Right lobe of liver (tissue), 6 donors: ENCODE measurements around the gene ADGRG6. TPM values are rescaled to one million over a fixed set of nuclear protein-coding genes. Genes with fewer than 3 reads are reported as not detected.

Experiments used
- ATAC-seq, 4 donors: fragments of 200-7000 bp; cut with Tn5 transposase; one replicate each; pipeline ENCODE4 v1.9.1; 2020; ENCODE audit warnings: mild to moderate bottlenecking in 4 of 4, moderate library complexity in 4 of 4
- DNase-seq, 3 donors: peaks; one replicate each; pipeline ENCODE4 v3.0.0-alpha.2; 2020
- H3K27ac ChIP-seq, 3 donors: fragments of 200-600 bp; one replicate each; pipeline ENCODE4 v1.8.0; 2022
- H3K27me3 ChIP-seq, 2 donors: fragments of 200-600 bp; one replicate each; pipeline ENCODE4 v1.8.0; 2022
- H3K36me3 ChIP-seq, 4 donors: fragments of 200-600 bp; sonication (generic) in 1 of 4; one replicate each; pipeline versions ENCODE4 v1.5.1 to v1.8.0; 2017 to 2022; ENCODE audit warnings: control low read depth in 1 of 4
- H3K4me1 ChIP-seq, 4 donors: fragments of 200-600 bp; sonication (generic) in 1 of 4; one replicate each; pipeline versions ENCODE4 v1.5.1 to v1.8.0; 2017 to 2022; ENCODE audit warnings: control low read depth in 1 of 4
- H3K4me3 ChIP-seq, 3 donors: fragments of 200-600 bp; one replicate each; pipeline ENCODE4 v1.8.0; 2022
- H3K9me3 ChIP-seq, 4 donors: fragments of 200-600 bp; sonication (generic) in 1 of 4; one replicate each; pipeline versions ENCODE4 v1.5.1 to v1.8.0; 2017 to 2022; ENCODE audit warnings: control low read depth in 1 of 4
- POLR2A ChIP-seq: fragments of 450-650 bp; IDR thresholded peaks from one replicate; pipeline ENCODE4 v1.6.1; 2017; ENCODE audit warnings: antibody characterized with exemption, mild to moderate bottlenecking
- WGBS: methylation state at CpG from one replicate; pipeline ENCODE4 v1.1.6; 2018; ENCODE audit warnings: low coverage, low lambda C conversion rate; ENCODE audit not compliant: insufficient coverage; ENCODE audit errors: missing lambda C conversion rate; 5-methylcytosine and 5-hydroxymethylcytosine counted together
- intact Hi-C, 2 donors: fragments of 100-400 bp; cut with DNase I; formaldehyde crosslinking; loops; one replicate each; pipeline versions ENCODE4 v1.11.2 to v1.14.1; 2022
- total RNA-seq, 6 experiments: library from RNA; depleted of rRNA in 2 of 6; stranded (reverse); fragments of >200 nt in 2 of 6; fragmentation: NEBNext Ultra II Directional in 3 of 6; extraction: Animal tissue kit (Norgen Biotek cat#: 25700) in 3 of 6; gene quantifications; one replicate each; pipeline versions ENCODE4 v1.1.0 to v1.2.4, GENCODE V29; 2016 to 2023
- TF ChIP-seq, protein P1 (sequence below), 4 donors: fragments of 200-600 bp in 3 of 4; fragments of 450-650 bp in 1 of 4; IDR thresholded peaks; one replicate each; pipeline versions ENCODE4 v1.5.1 to v1.8.0; 2016 to 2022; ENCODE audit warnings: antibody characterized with exemption in 4 of 4, mild to moderate bottlenecking in 2 of 4
- donor health status: DM: no; HTN: yes; CAD: no.
- donor health status: DM: no; HTN: no; CAD: no.
- donor health status: DM: no; HTN: no; CAD: no.
- donor health status: DM: no; HTN: yes; CAD: no.
- donor health status: DM: no; HTN: yes; CAD: no.

Gene ADGRG6
- total RNA-seq, 6 experiments from 2014 or later: 49.6 to 114 (median 94.6) TPM

DNA sequence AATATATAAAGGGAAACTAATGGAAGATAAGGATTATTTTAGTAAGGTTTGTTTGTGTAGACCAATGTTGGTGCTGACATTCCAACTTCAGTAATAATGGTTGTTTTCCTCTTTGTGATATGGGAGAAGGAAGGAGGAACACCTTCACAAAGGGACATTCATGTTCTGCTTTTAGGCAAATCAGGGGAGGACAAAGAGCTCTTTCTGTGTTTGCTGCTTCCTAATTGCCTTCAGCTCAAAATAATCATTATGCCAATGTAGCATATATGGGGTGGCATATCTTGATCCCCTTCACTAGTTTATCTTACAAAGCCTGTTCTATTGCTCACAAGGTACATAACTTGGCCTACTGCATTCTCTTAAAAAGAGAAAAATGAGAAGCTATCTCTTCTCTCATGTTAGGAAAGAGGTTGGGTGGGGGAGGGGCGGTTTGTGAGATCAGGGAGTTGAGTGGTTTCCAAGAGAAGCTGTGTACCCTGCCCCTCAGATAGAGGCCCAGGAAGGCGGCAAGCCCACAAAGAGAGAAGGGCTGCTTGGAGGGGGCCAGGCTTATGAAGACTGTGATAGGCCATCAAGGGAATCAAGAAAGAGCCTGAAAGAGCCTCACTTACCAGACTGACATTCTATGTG, 4.7 kb upstream of the ADGRG6 start:
- WGBS: 91% methylated on average over 2 of the region's 2 CpGs
- Histone ChIP-seq H3K9me3 (no peaks in the 10 kb centered on the region), H3K27me3 (no peaks in the 10 kb centered on the region), H3K27ac (no peak overlapping the region), H3K4me3 (no peak overlapping the region), H3K4me1 (peaks cover 0 to 5% (median 0%) of the 10 kb centered on the region in 4 donors), H3K36me3 (no peaks in the 10 kb centered on the region)
- TF ChIP-seq POLR2A: no peak
- TF ChIP-seq, protein P1, sequence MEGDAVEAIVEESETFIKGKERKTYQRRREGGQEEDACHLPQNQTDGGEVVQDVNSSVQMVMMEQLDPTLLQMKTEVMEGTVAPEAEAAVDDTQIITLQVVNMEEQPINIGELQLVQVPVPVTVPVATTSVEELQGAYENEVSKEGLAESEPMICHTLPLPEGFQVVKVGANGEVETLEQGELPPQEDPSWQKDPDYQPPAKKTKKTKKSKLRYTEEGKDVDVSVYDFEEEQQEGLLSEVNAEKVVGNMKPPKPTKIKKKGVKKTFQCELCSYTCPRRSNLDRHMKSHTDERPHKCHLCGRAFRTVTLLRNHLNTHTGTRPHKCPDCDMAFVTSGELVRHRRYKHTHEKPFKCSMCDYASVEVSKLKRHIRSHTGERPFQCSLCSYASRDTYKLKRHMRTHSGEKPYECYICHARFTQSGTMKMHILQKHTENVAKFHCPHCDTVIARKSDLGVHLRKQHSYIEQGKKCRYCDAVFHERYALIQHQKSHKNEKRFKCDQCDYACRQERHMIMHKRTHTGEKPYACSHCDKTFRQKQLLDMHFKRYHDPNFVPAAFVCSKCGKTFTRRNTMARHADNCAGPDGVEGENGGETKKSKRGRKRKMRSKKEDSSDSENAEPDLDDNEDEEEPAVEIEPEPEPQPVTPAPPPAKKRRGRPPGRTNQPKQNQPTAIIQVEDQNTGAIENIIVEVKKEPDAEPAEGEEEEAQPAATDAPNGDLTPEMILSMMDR (IDR thresholded peaks at IDR 0.05): no peak
- DNase-seq (no peak), ATAC-seq (no peak)
- intact Hi-C loops: no loop called here

DNA sequence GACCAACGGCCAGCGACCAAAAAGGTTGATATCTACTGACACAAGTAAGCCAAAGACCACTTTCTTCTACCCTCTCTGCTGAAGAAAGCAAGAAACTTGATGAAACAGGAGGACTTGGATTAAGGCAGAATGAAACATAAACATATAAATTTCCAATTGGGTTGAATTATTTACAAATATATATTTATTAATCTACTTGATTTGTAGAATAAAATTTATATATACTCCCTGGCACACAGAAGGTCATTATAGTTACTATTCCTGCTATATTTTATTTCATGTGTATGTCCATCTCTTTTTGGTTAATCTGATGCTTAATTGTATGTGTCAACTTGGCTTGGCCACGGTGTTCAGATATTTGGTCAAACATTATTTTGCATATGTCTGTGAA, 4.2 kb upstream of the ADGRG6 start:
- no peaks in the 10 kb centered on the region for H3K27me3 ChIP-seq
- whole genome bisulfite sequencing: 71% methylated on average over 3 of the region's 3 CpGs
- no peak overlapping the region for H3K27ac ChIP-seq
- no peak overlapping the region for H3K4me3 ChIP-seq
- no peak for ATAC-seq
- H3K36me3 ChIP-seq: no peaks in the 10 kb centered on the region
- peaks cover 0 to 5% (median 0%) of the 10 kb centered on the region in 4 donors for H3K4me1 ChIP-seq
- intact Hi-C loops: no loop called here
- TF ChIP-seq, protein P1 (IDR thresholded peaks at IDR 0.05): no peak
- TF ChIP-seq POLR2A: no peak
- no peak for DNase-seq
- H3K9me3 ChIP-seq: no peaks in the 10 kb centered on the region

DNA sequence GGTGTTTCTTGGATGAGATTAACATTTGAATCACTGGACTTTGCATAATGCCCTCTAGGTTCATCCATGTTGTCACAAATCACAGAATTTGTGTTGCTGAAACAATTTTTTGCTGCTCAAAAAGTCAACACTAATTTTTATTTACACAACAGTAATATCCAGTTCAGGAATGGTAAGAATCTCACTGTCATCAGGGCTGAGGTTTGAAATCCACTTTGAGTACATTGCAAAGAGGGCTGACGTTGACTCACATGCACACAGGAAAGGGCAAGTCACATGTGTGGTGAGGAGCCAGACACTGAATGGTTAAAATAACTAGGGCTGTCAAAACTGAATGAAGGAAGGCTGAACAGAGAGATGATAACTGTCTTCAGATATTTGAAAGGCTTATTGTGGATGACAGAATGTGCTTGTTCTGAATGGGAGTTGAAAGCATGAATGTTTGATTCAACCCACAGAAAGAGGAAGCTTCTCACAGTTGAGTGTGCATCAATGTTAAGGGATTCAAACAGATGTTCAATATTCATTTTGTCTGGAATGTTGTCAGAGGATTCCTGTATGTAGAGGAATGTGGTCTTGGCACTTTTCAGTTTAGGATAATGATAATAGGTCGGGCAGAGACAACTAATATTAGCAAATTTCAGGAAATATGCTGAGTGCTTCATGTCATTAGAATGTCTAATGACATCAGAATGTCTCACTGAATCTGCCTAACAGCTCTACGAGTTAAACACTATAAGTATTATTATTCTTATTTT, 3.6 kb upstream of the ADGRG6 start:
- Histone ChIP-seq H3K4me1 (peaks cover 0 to 5% (median 0%) of the 10 kb centered on the region in 4 donors), H3K9me3 (no peaks in the 10 kb centered on the region), H3K27ac (no peak overlapping the region), H3K27me3 (no peaks in the 10 kb centered on the region), H3K4me3 (no peak overlapping the region), H3K36me3 (no peaks in the 10 kb centered on the region)
- 45% methylated on average over 3 of the region's 3 CpGs for WGBS
- no peak for TF ChIP-seq POLR2A
- TF ChIP-seq, protein P1 (IDR thresholded peaks at IDR 0.05): no peak
- intact Hi-C loops: no loop called here
- no peak for ATAC-seq
- DNase-seq: no peak

DNA sequence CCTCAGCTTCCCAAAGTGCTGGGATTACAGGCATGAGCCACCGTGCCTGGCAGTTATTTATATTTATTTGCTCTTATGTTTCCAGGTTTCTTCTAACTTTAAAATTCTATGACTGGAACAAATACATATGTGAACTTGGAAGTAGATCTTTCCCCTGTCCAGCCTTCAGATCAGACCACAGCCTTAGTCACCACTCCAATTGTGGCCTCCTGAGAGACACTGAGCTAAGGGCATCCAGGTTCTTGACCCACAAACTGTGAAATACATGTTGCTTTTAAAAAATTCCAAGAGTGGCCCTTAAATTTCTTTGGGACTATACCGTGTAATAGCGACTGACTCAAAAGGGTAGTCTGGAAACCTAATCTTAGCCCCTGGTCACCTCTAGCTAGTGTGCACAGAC, 1.5 kb upstream of the ADGRG6 start:
- peak overlapping the region in 1 of 3 donors; percentile 93 for H3K27ac ChIP-seq
- peaks cover 0 to 10% (median 0%) of the 10 kb centered on the region in 4 donors for H3K4me1 ChIP-seq
- H3K36me3 ChIP-seq: no peaks in the 10 kb centered on the region
- intact Hi-C loops: no loop called here
- no peak overlapping the region for H3K4me3 ChIP-seq
- 96% methylated on average over 3 of the region's 3 CpGs for WGBS
- no peak for DNase-seq
- H3K27me3 ChIP-seq: no peaks in the 10 kb centered on the region
- ATAC-seq: no peak
- TF ChIP-seq POLR2A: no peak
- TF ChIP-seq, protein P1 (IDR thresholded peaks at IDR 0.05): no peak
- no peaks in the 10 kb centered on the region for H3K9me3 ChIP-seq
